NT2/D1 (cell line): ENCODE data around the gene FKBP10.

Source experiments
- SUZ12 ChIP-seq: IDR thresholded peaks from 2 replicates; pipeline ENCODE4 v1.6.1; 2011; ENCODE audit not compliant: insufficient read length, insufficient read depth; ENCODE audit errors: extremely low read depth
- YY1 ChIP-seq: IDR thresholded peaks from 2 replicates; pipeline ENCODE4 v1.6.1; 2011; ENCODE audit not compliant: insufficient read length, insufficient read depth
- ZNF274 ChIP-seq: IDR thresholded peaks from 2 replicates; pipeline ENCODE4 v1.6.1; 2011; ENCODE audit warnings: mild to moderate bottlenecking, low read depth, low read length

- TF ChIP-seq YY1 (no peak), SUZ12 (no peak), ZNF274 (no peak)
These were observed 908 bp downstream of the FKBP10 start for GRCh38 chr17:41813699-41814124.
